Small intestine (tissue), 7 donors: ENCODE measurements around the gene CCDC188. TPM values are rescaled to one million over a fixed set of nuclear protein-coding genes. Genes with fewer than 3 reads are reported as not detected.

Experiments used
- DNase-seq, 2 donors: peaks; one replicate each; pipeline versions ENCODE4 v3.0.0 to v3.0.0-alpha.2; 2013
- FAIRE-seq: peaks from 2 replicates; lab custom pipeline; 2012; peaks lifted over from hg19 to GRCh38; lab: Jason Lieb, UNC
- H3K27ac ChIP-seq, 3 donors: one replicate each; pipeline ENCODE4 v1.5.1; 2013; ENCODE audit warnings: low read length in 2 of 3, mild to moderate bottlenecking in 2 of 3, control low read depth in 1 of 3, inconsistent platforms in 1 of 3, low read depth in 1 of 3, moderate library complexity in 1 of 3
- H3K27me3 ChIP-seq, 3 donors: one replicate each; pipeline ENCODE4 v1.6.1; 2013; ENCODE audit warnings: low read length in 3 of 3, inconsistent platforms in 1 of 3; ENCODE audit not compliant: control insufficient read depth in 3 of 3, insufficient read depth in 3 of 3
- H3K36me3 ChIP-seq, 3 donors: one replicate each; pipeline ENCODE4 v1.6.1; 2013; ENCODE audit warnings: low read length in 3 of 3, inconsistent platforms in 1 of 3, low read depth in 1 of 3, mild to moderate bottlenecking in 1 of 3, moderate library complexity in 1 of 3; ENCODE audit not compliant: control insufficient read depth in 3 of 3, insufficient read depth in 2 of 3
- H3K4me1 ChIP-seq, 3 donors: one replicate each; pipeline ENCODE4 v1.6.1; 2013; ENCODE audit warnings: low read length in 2 of 3, inconsistent platforms in 1 of 3, low read depth in 1 of 3, mild to moderate bottlenecking in 1 of 3, moderate library complexity in 1 of 3; ENCODE audit not compliant: control insufficient read depth in 3 of 3, insufficient read depth in 2 of 3
- H3K4me3 ChIP-seq, 3 donors: one replicate each; pipeline ENCODE4 v1.5.1; 2013; ENCODE audit warnings: low read length in 3 of 3, control low read depth in 1 of 3, inconsistent platforms in 1 of 3, low read depth in 1 of 3, mild to moderate bottlenecking in 1 of 3, moderate library complexity in 1 of 3
- H3K9me3 ChIP-seq, 2 donors: one replicate each; pipeline ENCODE4 v1.6.1; 2013; ENCODE audit warnings: low read depth in 1 of 2, low read length in 1 of 2; ENCODE audit not compliant: control insufficient read depth in 2 of 2, insufficient read depth in 1 of 2
- WGBS, 3 donors: extraction: QIAGEN DNeasy Blood & Tissue Kit; methylation state at CpG; one replicate each; pipeline ENCODE4 v1.1.7; 2013; 5-methylcytosine and 5-hydroxymethylcytosine counted together
- polyA plus RNA-seq, 4 donors: library from polyadenylated mRNA; stranded (reverse) in 3 of 4; unstranded in 1 of 4; fragments of 200-250 nt in 3 of 4; fragments of 120-200 nt in 1 of 4; gene quantifications; one replicate each; pipeline versions ENCODE4 v1.2.1 to v1.2.3, GENCODE V29; 2013
- donor health status: healthy with polysubstance abuse.
- donor health status: control.
- donor health status: control.
- donor health status: Bipolar disorder and iron deficiency.
- donor health status: healthy.

The CCDC188 gene
- polyA plus RNA-seq, 4 donors: 1.2 to 1.6 TPM; not detected in 2

- Histone ChIP-seq H3K36me3 (no peaks in the 10 kb centered on the region), H3K27ac (no peak overlapping the region), H3K4me1 (peaks cover 0 to 21% (median 0%) of the 10 kb centered on the region in 3 donors), H3K4me3 (no peak overlapping the region), H3K9me3 (no peaks in the 10 kb centered on the region), H3K27me3 (no peaks in the 10 kb centered on the region)
- no peak for DNase-seq
- FAIRE-seq: no peak
- 74 to 81% (median 80%) methylated on average over 15 of the region's 15 CpGs for WGBS, 3 donors
These were observed 44.1 kb upstream of the CCDC188 start for GRCh38 chr22:20194681-20195593.

- no peak for FAIRE-seq
- Histone ChIP-seq H3K27ac (no peak overlapping the region), H3K4me1 (peaks cover 0 to 12% (median 0%) of the 10 kb centered on the region in 3 donors), H3K27me3 (no peaks in the 10 kb centered on the region), H3K36me3 (no peaks in the 10 kb centered on the region), H3K4me3 (no peak overlapping the region), H3K9me3 (no peaks in the 10 kb centered on the region)
- no peak for DNase-seq
- 83 to 86% (median 83%) methylated on average over 17 of the region's 17 CpGs for WGBS, 3 donors
These were observed 43.1 kb upstream of the CCDC188 start for GRCh38 chr22:20193761-20194494.

- no peak overlapping the region for H3K4me3 ChIP-seq
- FAIRE-seq: no peak
- no peaks in the 10 kb centered on the region for H3K36me3 ChIP-seq
- H3K4me1 ChIP-seq: peaks cover 0 to 5% (median 0%) of the 10 kb centered on the region in 3 donors
- no peak overlapping the region for H3K27ac ChIP-seq
- DNase-seq: no peak
- no peaks in the 10 kb centered on the region for H3K9me3 ChIP-seq
- WGBS, 3 donors: 82 to 85% (median 83%) methylated on average over 20 of the region's 20 CpGs
- no peaks in the 10 kb centered on the region for H3K27me3 ChIP-seq
These were observed 42.3 kb upstream of the CCDC188 start for GRCh38 chr22:20192972-20193760.

- FAIRE-seq: no peak
These were observed 41.6 kb upstream of the CCDC188 start for GRCh38 chr22:20192293-20192971.

GRCh38 chr22:20191803-20192202 is 40.9 kb upstream of the CCDC188 start:
- FAIRE-seq (no peak), DNase-seq (no peak)
- no peak overlapping the region for H3K4me3 ChIP-seq
- peaks cover 0 to 10% (median 0%) of the 10 kb centered on the region in 3 donors for H3K4me1 ChIP-seq
- WGBS, 3 donors: 79 to 82% (median 80%) methylated on average over 7 to 8 of the region's 8 CpGs
- no peaks in the 10 kb centered on the region for H3K9me3 ChIP-seq
- H3K27ac ChIP-seq: no peak overlapping the region
- no peaks in the 10 kb centered on the region for H3K27me3 ChIP-seq
- H3K36me3 ChIP-seq: no peaks in the 10 kb centered on the region

More at GRCh38 chr22:20192293-20192971, 41.6 kb upstream of the CCDC188 start:
- Histone ChIP-seq H3K9me3 (no peaks in the 10 kb centered on the region), H3K27ac (no peak overlapping the region), H3K36me3 (no peaks in the 10 kb centered on the region), H3K4me3 (no peak overlapping the region), H3K4me1 (peaks cover 0 to 3% (median 0%) of the 10 kb centered on the region in 3 donors), H3K27me3 (no peaks in the 10 kb centered on the region)
- DNase-seq: no peak
- WGBS, 3 donors: 85 to 91% (median 89%) methylated on average over 9 to 10 of the region's 10 CpGs

- Histone ChIP-seq H3K27me3 (no peaks in the 10 kb centered on the region), H3K4me1 (peaks cover 0 to 17% (median 0%) of the 10 kb centered on the region in 3 donors), H3K4me3 (no peak overlapping the region), H3K36me3 (no peaks in the 10 kb centered on the region), H3K27ac (no peak overlapping the region), H3K9me3 (no peaks in the 10 kb centered on the region)
- no peak for FAIRE-seq
- no peak for DNase-seq
- 52 to 79% (median 69%) methylated on average over 10 of the region's 10 CpGs for WGBS, 3 donors
These were observed 40.2 kb upstream of the CCDC188 start for GRCh38 chr22:20191000-20191515.

GRCh38 chr22:20188567-20188877 is 37.7 kb upstream of the CCDC188 start:
- H3K27me3 ChIP-seq: no peaks in the 10 kb centered on the region
- DNase-seq: no peak

More at GRCh38 chr22:20188567-20188877, 37.7 kb upstream of the CCDC188 start:
- 94 to 97% (median 97%) methylated on average over 6 of the region's 6 CpGs for WGBS, 3 donors
- H3K27ac ChIP-seq: no peak overlapping the region
- H3K4me3 ChIP-seq: no peak overlapping the region
- H3K36me3 ChIP-seq: no peaks in the 10 kb centered on the region
- H3K4me1 ChIP-seq: peaks cover 0 to 42% (median 0%) of the 10 kb centered on the region in 3 donors
- no peaks in the 10 kb centered on the region for H3K9me3 ChIP-seq
- no peak for FAIRE-seq
